Hematopoietic multipotent progenitor cell treated with erythropoietin and hydrocortisone succinate and interleukin-3 and kit ligand, for 15 days (in vitro differentiated cells): ENCODE results near the gene MTHFD2.
A peak's percentile ranks its signal among the peaks of the same experiment; 100 is the strongest.

Source experiments
- DNase-seq: peaks from one replicate; pipeline ENCODE4 v3.0.0-alpha.2; 2015; ENCODE audit warnings: low spot score

Gene MTHFD2

GRCh38 chr2:74267068-74267467, 68.7 kb downstream of the MTHFD2 start:
- peak; percentile 4 for DNase-seq
